Lung (tissue), 12 donors: ENCODE measurements around the gene BCL2L14. TPM values are rescaled to one million over a fixed set of nuclear protein-coding genes. Genes with fewer than 3 reads are reported as not detected.

Experiments used
- ATAC-seq: fragments of 200-7000 bp; cut with Tn5 transposase; one replicate; pipeline ENCODE4 v1.9.1; 2020; ENCODE audit warnings: moderate number of reproducible peaks; ENCODE audit not compliant: insufficient read depth, low FRiP score
- DNase-seq, 3 donors: peaks; one replicate each; pipeline ENCODE4 v3.0.0-alpha.2; 2013 to 2017
- H3K27ac ChIP-seq, 2 donors: one replicate each; pipeline ENCODE4 v1.5.1; 2013; ENCODE audit warnings: mild to moderate bottlenecking in 2 of 2, moderate library complexity in 2 of 2, control low read depth in 1 of 2, inconsistent platforms in 1 of 2, low read depth in 1 of 2, low read length in 1 of 2
- H3K27me3 ChIP-seq, 3 donors: one replicate each; pipeline ENCODE4 v1.5.1; 2013; ENCODE audit warnings: low read length in 2 of 3; ENCODE audit not compliant: control insufficient read depth in 3 of 3, insufficient read depth in 3 of 3
- H3K36me3 ChIP-seq, 4 donors: one replicate each; pipeline ENCODE4 v1.5.1; 2013; ENCODE audit warnings: low read length in 4 of 4, mild to moderate bottlenecking in 1 of 4, moderate library complexity in 1 of 4; ENCODE audit not compliant: control insufficient read depth in 4 of 4, insufficient read depth in 4 of 4
- H3K4me1 ChIP-seq, 5 donors: one replicate each; pipeline ENCODE4 v1.5.1; 2013; ENCODE audit warnings: low read length in 5 of 5, mild to moderate bottlenecking in 2 of 5, moderate library complexity in 1 of 5; ENCODE audit not compliant: control insufficient read depth in 5 of 5, insufficient read depth in 5 of 5
- H3K4me3 ChIP-seq: one replicate; pipeline ENCODE4 v1.5.1; 2013; ENCODE audit warnings: mild to moderate bottlenecking, control low read depth, moderate library complexity
- H3K9ac ChIP-seq, 2 donors: one replicate each; pipeline ENCODE4 v1.5.1; 2013; ENCODE audit warnings: low read length in 2 of 2, control low read depth in 1 of 2; ENCODE audit not compliant: insufficient read depth in 1 of 2
- H3K9me3 ChIP-seq, 4 donors: one replicate each; pipeline ENCODE4 v1.5.1; 2013; ENCODE audit warnings: low read length in 3 of 4, mild to moderate bottlenecking in 1 of 4, moderate library complexity in 1 of 4; ENCODE audit not compliant: control insufficient read depth in 4 of 4, insufficient read depth in 3 of 4
- WGBS, 2 donors: extraction: QIAGEN DNeasy Blood & Tissue Kit; methylation state at CpG; one replicate each; pipeline ENCODE4 v1.1.7; 2013; 5-methylcytosine and 5-hydroxymethylcytosine counted together
- polyA plus RNA-seq, 2 donors: library from polyadenylated mRNA; stranded (reverse); fragments of 200-250 nt; gene quantifications; one replicate each; pipeline ENCODE4 v1.2.1, GENCODE V29; 2013
- total RNA-seq, 2 donors: library from RNA; depleted of rRNA in 1 of 2; stranded (reverse); fragments of >200 nt in 1 of 2; gene quantifications; one replicate each; pipeline ENCODE4 v1.2.1, GENCODE V29; 2014 to 2021
- TF ChIP-seq, protein P1 (sequence below): IDR thresholded peaks from 2 replicates; pipeline ENCODE4 v1.5.1; 2012; ENCODE audit warnings: mild to moderate bottlenecking; ENCODE audit errors: control extremely low read depth, extremely low read depth
- donor health status: control.
- donor health status: control.
- donor health status: Bipolar disorder and iron deficiency.
- donor health status: healthy.
- donor health status: DM: yes; HTN: yes; CAD: no.

The BCL2L14 gene
- total and polyA plus RNA-seq, 4 donors, result 0.33 to 1.8 (median 0.98) TPM

DNA sequence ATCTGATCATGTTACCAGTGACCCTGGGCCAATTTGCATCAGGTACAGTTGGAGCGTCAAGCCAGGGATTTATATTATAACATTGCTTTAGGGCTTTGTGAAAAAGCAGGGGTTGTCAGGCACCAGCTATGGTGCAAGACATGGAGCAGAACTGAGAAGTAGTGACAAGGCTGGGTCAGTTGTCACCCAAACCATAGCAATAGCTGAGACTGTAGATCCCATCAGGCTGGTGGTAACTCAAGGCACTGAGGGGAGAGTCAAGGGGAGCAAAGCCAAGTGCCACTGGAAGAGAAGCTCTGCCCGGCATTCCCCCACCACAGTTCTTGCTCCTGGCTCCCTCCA is 16.9 kb downstream of the BCL2L14 start:
- H3K9ac ChIP-seq, result no peak overlapping the region
- DNase-seq (no peak), ATAC-seq (no peak)
- H3K36me3 ChIP-seq, result no peaks in the 10 kb centered on the region
- H3K27me3 ChIP-seq, result no peaks in the 10 kb centered on the region
- H3K4me3 ChIP-seq, result no peak overlapping the region
- no peaks in the 10 kb centered on the region for H3K9me3 ChIP-seq
- 92 to 100% methylated on average over 2 of the region's 2 CpGs for WGBS, 2 donors
- peaks cover 0 to 16% (median 9%) of the 10 kb centered on the region in 5 donors for H3K4me1 ChIP-seq
- no peak overlapping the region for H3K27ac ChIP-seq
- TF ChIP-seq, protein P1, sequence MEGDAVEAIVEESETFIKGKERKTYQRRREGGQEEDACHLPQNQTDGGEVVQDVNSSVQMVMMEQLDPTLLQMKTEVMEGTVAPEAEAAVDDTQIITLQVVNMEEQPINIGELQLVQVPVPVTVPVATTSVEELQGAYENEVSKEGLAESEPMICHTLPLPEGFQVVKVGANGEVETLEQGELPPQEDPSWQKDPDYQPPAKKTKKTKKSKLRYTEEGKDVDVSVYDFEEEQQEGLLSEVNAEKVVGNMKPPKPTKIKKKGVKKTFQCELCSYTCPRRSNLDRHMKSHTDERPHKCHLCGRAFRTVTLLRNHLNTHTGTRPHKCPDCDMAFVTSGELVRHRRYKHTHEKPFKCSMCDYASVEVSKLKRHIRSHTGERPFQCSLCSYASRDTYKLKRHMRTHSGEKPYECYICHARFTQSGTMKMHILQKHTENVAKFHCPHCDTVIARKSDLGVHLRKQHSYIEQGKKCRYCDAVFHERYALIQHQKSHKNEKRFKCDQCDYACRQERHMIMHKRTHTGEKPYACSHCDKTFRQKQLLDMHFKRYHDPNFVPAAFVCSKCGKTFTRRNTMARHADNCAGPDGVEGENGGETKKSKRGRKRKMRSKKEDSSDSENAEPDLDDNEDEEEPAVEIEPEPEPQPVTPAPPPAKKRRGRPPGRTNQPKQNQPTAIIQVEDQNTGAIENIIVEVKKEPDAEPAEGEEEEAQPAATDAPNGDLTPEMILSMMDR, result no peak

DNA sequence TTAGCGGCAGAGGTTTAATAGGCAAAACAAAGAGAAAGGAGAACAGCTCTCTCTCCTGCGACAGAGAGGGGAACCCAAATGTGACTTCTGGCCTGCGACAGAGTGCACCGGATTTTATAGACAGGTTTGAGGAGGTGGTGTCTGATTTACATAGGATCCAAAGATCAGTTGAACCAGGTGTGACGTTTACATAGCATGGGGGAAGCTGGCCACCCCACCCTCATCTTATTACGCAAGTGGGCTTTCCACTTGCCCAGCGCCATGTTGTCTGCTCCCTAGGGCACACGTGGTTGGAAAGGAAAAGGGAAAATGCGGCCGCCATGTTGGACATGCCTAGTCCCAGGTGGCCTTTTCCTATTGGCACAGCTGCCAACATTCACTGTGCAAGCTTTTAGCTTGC is 17.4 kb downstream of the BCL2L14 start:
- Histone ChIP-seq H3K27ac (no peak overlapping the region), H3K36me3 (no peaks in the 10 kb centered on the region), H3K4me1 (peaks cover 0 to 18% (median 9%) of the 10 kb centered on the region in 5 donors), H3K4me3 (no peak overlapping the region), H3K9ac (no peak overlapping the region), H3K27me3 (no peaks in the 10 kb centered on the region), H3K9me3 (no peaks in the 10 kb centered on the region)
- WGBS, 2 donors, result 93 to 97% methylated on average over 10 of the region's 10 CpGs
- no peak for DNase-seq
- TF ChIP-seq, protein P1, result no peak
- no peak for ATAC-seq

DNA sequence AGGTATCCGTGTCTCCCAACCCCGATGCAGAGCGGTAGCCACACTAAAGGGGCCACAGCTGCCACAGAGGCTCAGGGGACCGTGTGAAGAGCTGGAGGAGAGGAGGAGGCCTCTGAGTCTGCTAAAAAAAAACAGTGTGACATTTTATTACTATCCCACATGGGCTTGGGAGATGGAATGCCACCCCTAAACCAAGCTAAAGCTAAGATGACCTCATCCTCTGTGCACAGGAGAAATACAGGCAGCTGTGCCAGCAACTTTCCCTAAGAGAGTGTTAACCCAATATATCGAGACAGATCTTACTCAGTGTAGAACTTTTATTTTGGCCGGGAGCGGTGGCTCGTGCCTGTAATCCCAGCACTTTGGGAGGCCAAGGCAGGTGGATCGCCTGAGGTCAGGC is 18.0 kb downstream of the BCL2L14 start:
- Histone ChIP-seq H3K9ac (no peak overlapping the region), H3K9me3 (no peaks in the 10 kb centered on the region), H3K4me3 (no peak overlapping the region), H3K27ac (no peak overlapping the region), H3K36me3 (no peaks in the 10 kb centered on the region), H3K27me3 (no peaks in the 10 kb centered on the region), H3K4me1 (peaks cover 0 to 18% (median 9%) of the 10 kb centered on the region in 5 donors)
- DNase-seq (no peak), ATAC-seq (no peak)
- TF ChIP-seq, protein P1, result no peak
- WGBS, 2 donors, result 85 to 96% methylated on average over 9 of the region's 9 CpGs

DNA sequence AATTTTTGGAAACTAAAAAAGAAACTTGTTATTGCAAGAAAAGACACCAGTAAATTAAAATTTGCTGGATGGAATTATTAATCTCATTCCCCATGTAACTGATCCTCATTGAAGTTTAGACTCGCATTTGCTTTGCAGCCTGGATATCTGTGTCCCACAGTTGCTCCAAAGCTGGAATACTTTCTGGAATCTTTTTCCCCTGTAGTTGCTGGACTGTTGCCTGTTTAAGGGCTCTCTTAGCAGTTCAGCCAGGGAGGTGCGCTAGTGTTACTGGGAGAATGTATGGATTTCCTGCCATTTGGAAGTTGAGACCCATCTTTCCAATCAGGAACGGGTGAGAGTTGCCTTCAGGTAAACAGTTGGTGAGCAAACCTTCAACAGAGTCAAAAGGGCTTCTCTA is 20.3 kb downstream of the BCL2L14 start:
- DNase-seq, result no peak
- Histone ChIP-seq H3K4me3 (no peak overlapping the region), H3K9me3 (no peaks in the 10 kb centered on the region), H3K9ac (no peak overlapping the region), H3K36me3 (no peaks in the 10 kb centered on the region), H3K27ac (no peak overlapping the region), H3K27me3 (no peaks in the 10 kb centered on the region), H3K4me1 (peaks cover 0 to 37% (median 20%) of the 10 kb centered on the region in 5 donors)
- 89 to 92% methylated on average over 3 of the region's 3 CpGs for WGBS, 2 donors
- ATAC-seq, result no peak
- TF ChIP-seq, protein P1, result no peak
